K562 (cell line): ENCODE data around the gene TRAP1. TPM values are rescaled to one million over a fixed set of nuclear protein-coding genes. Genes with fewer than 3 reads are reported as not detected.

ENCODE experiments used
- BCL6 ChIP-seq: fragments of 250-450 bp; sonication (Bioruptor Pico); IDR thresholded peaks from 2 replicates; pipeline ENCODE4 v1.4.0; 2020
- CREB1 ChIP-seq, 2 experiments: sonication (generic) in 1 of 2; formaldehyde crosslinking in 1 of 2; IDR thresholded peaks; 2 replicates each; pipeline versions ENCODE4 v1.6.1 to v1.8.0; 2012 to 2022; ENCODE audit warnings: inconsistent platforms in 1 of 2, mild to moderate bottlenecking in 1 of 2, missing genetic modification reagents in 1 of 2, moderate library complexity in 1 of 2
- CREB3 ChIP-seq: fragments of 450-650 bp; conservative IDR thresholded peaks from 2 replicates; pipeline ENCODE4 v1.6.1; 2016; ENCODE audit warnings: missing genetic modification characterization, low read depth, mild to moderate bottlenecking, missing compliant biosample characterization, moderate library complexity
- CREM ChIP-seq: IDR thresholded peaks from 2 replicates; pipeline ENCODE4 v1.6.1; 2014; ENCODE audit warnings: antibody characterized with exemption, low read depth
- CTCFL ChIP-seq: IDR thresholded peaks from 2 replicates; pipeline ENCODE4 v1.6.1; 2011; ENCODE audit warnings: borderline replicate concordance, low read depth, mild to moderate bottlenecking, moderate library complexity, low read length; ENCODE audit not compliant: insufficient read depth, poor library complexity, severe bottlenecking
- FOXP4 ChIP-seq: sonication (generic); formaldehyde crosslinking; IDR thresholded peaks from 2 replicates; pipeline ENCODE4 v1.8.0; 2022; ENCODE audit warnings: mild to moderate bottlenecking, missing genetic modification reagents, borderline replicate concordance
- HCFC1 ChIP-seq: IDR thresholded peaks from 2 replicates; pipeline ENCODE4 v1.6.1; 2012; ENCODE audit warnings: low read depth, low read length, improper control_type of control experiment
- ILF3 ChIP-seq: fragments of 450-650 bp; IDR thresholded peaks from 2 replicates; pipeline ENCODE4 v1.6.1; 2018; ENCODE audit warnings: antibody characterized with exemption, mild to moderate bottlenecking, moderate library complexity, borderline replicate concordance
- JUNB ChIP-seq: fragments of 450-650 bp; formaldehyde crosslinking; conservative IDR thresholded peaks from 2 replicates; pipeline ENCODE4 v1.4.0; 2020; ENCODE audit warnings: mild to moderate bottlenecking
- KLF13 ChIP-seq: fragments of 450-650 bp; IDR thresholded peaks from 2 replicates; pipeline ENCODE4 v1.6.1; 2016; ENCODE audit warnings: missing genetic modification characterization, low read depth, mild to moderate bottlenecking, missing compliant biosample characterization, moderate library complexity, borderline replicate concordance
- MCM5 ChIP-seq: fragments of 450-650 bp; IDR thresholded peaks from 2 replicates; pipeline ENCODE4 v1.6.1; 2016; ENCODE audit warnings: low read depth
- MLX ChIP-seq, 2 experiments: fragments of 450-650 bp in 1 of 2; sonication (generic) in 1 of 2; formaldehyde crosslinking; conservative IDR thresholded peaks; 2 replicates each; pipeline versions ENCODE4 v1.4.0 to v1.8.1; 2020 to 2022; ENCODE audit warnings: mild to moderate bottlenecking in 1 of 2, missing genetic modification reagents in 1 of 2
- PKNOX1 ChIP-seq: fragments of 450-650 bp; IDR thresholded peaks from 2 replicates; pipeline ENCODE4 v1.6.1; 2016
- RB1 ChIP-seq: fragments of 450-650 bp; IDR thresholded peaks from 2 replicates; pipeline ENCODE4 v1.6.1; 2017; ENCODE audit warnings: low read depth, mild to moderate bottlenecking
- SMAD4 ChIP-seq: fragments of 250-450 bp; sonication (Bioruptor Pico); conservative IDR thresholded peaks from 2 replicates; pipeline ENCODE4 v1.8.0; 2021; ENCODE audit warnings: inconsistent platforms, mild to moderate bottlenecking, moderate library complexity
- TCF7L2 ChIP-seq: fragments of 150-350 bp; IDR thresholded peaks from 2 replicates; pipeline ENCODE4 v1.6.1; 2016; ENCODE audit warnings: low read depth, mild to moderate bottlenecking, low read length, moderate library complexity
- ZFX ChIP-seq: sonication (generic); formaldehyde crosslinking; IDR thresholded peaks from 2 replicates; pipeline ENCODE4 v1.8.0; 2022; ENCODE audit warnings: mild to moderate bottlenecking, missing genetic modification reagents, moderate library complexity
- ZNF134 ChIP-seq: fragments of 250-450 bp; sonication (Bioruptor Pico); conservative IDR thresholded peaks from 2 replicates; pipeline ENCODE4 v1.4.0; 2020
- ZNF232 ChIP-seq: sonication (generic); formaldehyde crosslinking; IDR thresholded peaks from 2 replicates; pipeline ENCODE4 v1.8.0; 2022; ENCODE audit warnings: mild to moderate bottlenecking, missing genetic modification reagents
- polyA plus RNA-seq, 8 experiments: library from polyadenylated mRNA; depleted of rRNA in 4 of 8; stranded (reverse) in 5 of 8; unstranded in 3 of 8; fragments of >200 nt; fragmentation: Nextera tagmentation in 2 of 8; fragmentation: Illumina TruSeq in 1 of 8; extraction: Ambion mirVana in 2 of 8; extraction: Trizol in 1 of 8; gene quantifications; 2 replicates each; pipeline versions ENCODE4 v1.2.1 to v1.2.3, GENCODE V29; 2011 to 2014; ENCODE audit warnings: inconsistent platforms in 1 of 8, missing spikeins in 1 of 8
- total RNA-seq, 7 experiments: library from RNA; depleted of rRNA in 6 of 7; stranded (reverse); fragments of >200 nt in 6 of 7; fragmentation: Illumina TruSeq in 2 of 7; extraction: Trizol in 2 of 7; gene quantifications; 2 replicates each; pipeline versions ENCODE4 v1.2.1 to v1.2.3, GENCODE V29; 2011 to 2021; ENCODE audit warnings: low replicate concordance in 1 of 7

Gene TRAP1
- total and polyA plus RNA-seq, 9 of the 15 experiments (the other 6 are each of a cell fraction or from before 2014, with no cell fraction given), result 19.1 to 436 (median 301) TPM

- TF ChIP-seq SMAD4 (CRISPR knock-in tag) (0 out of 2 replicates have a peak, but pooled peaks have one; percentile 46), CREB3 (tag) (peak; percentile 42; the same call in 1 of the 2 replicates), CTCFL (peak; percentile 21), PKNOX1 (no peak), MLX (CRISPR knock-in tag; conservative IDR thresholded peaks at IDR 0.05) (peak; percentile 80 to 83; a peak in 2 of 4 replicates), CREB1 (IDR thresholded peaks at IDR 0.05) (peak; percentile 96), CREB1 (CRISPR knock-in tag; IDR thresholded peaks at IDR 0.05) (peak; percentile 96), FOXP4 (CRISPR knock-in tag) (peak; percentile 48; the same call in 1 of the 2 replicates), ZNF232 (CRISPR knock-in tag) (peak; percentile 71; the same call in 1 of the 2 replicates), HCFC1 (peak; percentile 78), ZNF134 (CRISPR knock-in tag) (0 out of 2 replicates have a peak, but pooled peaks have one; percentile 35), TCF7L2 (no peak), CREM (peak; percentile 98), MCM5 (no peak), RB1 (peak; percentile 91), BCL6 (0 out of 2 replicates have a peak, but pooled peaks have one; percentile 23), JUNB (CRISPR knock-in tag) (0 out of 2 replicates have a peak, but pooled peaks have one; percentile 1), KLF13 (peak; percentile 20; the same call in 1 of the 2 replicates), ILF3 (0 out of 2 replicates have a peak, but pooled peaks have one; percentile 34), ZFX (peak; percentile 90)
Observed at GRCh38 chr16:3717235-3718018, at the start of gene TRAP1 (continued).
